HAP-1 (cell line): Measurements from ENCODE around the gene SORCS3.

Experiments
- DNase-seq, 2 experiments: peaks; one replicate each; pipeline ENCODE4 v3.0.0-alpha.2; 2016 to 2020; ENCODE audit warnings: low spot score in 2 of 2
- H3K27me3 ChIP-seq: fragments of 250-450 bp; sonication (Bioruptor Pico); 2 replicates; pipeline ENCODE4 v1.5.1; 2020; ENCODE audit warnings: low read depth, mild to moderate bottlenecking, moderate library complexity
- H3K36me3 ChIP-seq: fragments of 250-450 bp; sonication (Bioruptor Pico); replicated peaks from 2 replicates; pipeline ENCODE4 v1.5.1; 2020; ENCODE audit warnings: mild to moderate bottlenecking
- H3K4me1 ChIP-seq: fragments of 250-450 bp; sonication (Bioruptor Pico); 2 replicates; pipeline ENCODE4 v1.5.1; 2020; ENCODE audit warnings: mild to moderate bottlenecking
- H3K4me3 ChIP-seq: fragments of 250-450 bp; sonication (Bioruptor Pico); 2 replicates; pipeline ENCODE4 v1.5.1; 2020; ENCODE audit warnings: mild to moderate bottlenecking, moderate library complexity
- H3K9me3 ChIP-seq: fragments of 250-450 bp; sonication (Bioruptor Pico); 2 replicates; pipeline ENCODE4 v1.5.1; 2020; ENCODE audit warnings: mild to moderate bottlenecking, moderate library complexity
- in situ Hi-C: fragments of 300-500 bp; cut with MboI; formaldehyde crosslinking; loops from 3 replicates; pipeline ENCODE4 v1.14.3; 2020; ENCODE audit warnings: low sequenced_read_pairs, inconsistent platforms, mixed read lengths

SORCS3 gene

GRCh38 chr10:104922810-104923209, 281.7 kb downstream of the SORCS3 start:
- no peak for DNase-seq
- no peaks in the 10 kb centered on the region for H3K4me1 ChIP-seq
- in situ Hi-C loops: no loop called here
- H3K36me3 ChIP-seq: no peaks in the 10 kb centered on the region
- H3K27me3 ChIP-seq: no peaks in the 10 kb centered on the region
- no peak overlapping the region for H3K4me3 ChIP-seq
- no peaks in the 10 kb centered on the region for H3K9me3 ChIP-seq

- Histone ChIP-seq H3K4me3 (no peak overlapping the region), H3K36me3 (no peaks in the 10 kb centered on the region), H3K9me3 (no peaks in the 10 kb centered on the region), H3K4me1 (no peaks in the 10 kb centered on the region), H3K27me3 (no peaks in the 10 kb centered on the region)
- in situ Hi-C loops: no loop called here
- DNase-seq: no peak
These were observed 282.4 kb downstream of the SORCS3 start for GRCh38 chr10:104923501-104923900.

GRCh38 chr10:104924101-104924795, 283.2 kb downstream of the SORCS3 start:
- in situ Hi-C loops: no loop called here

GRCh38 chr10:104925232-104925851, 284.3 kb downstream of the SORCS3 start:
- DNase-seq: peak; percentile 30 to 63
- Histone ChIP-seq H3K27me3 (no peaks in the 10 kb centered on the region), H3K4me3 (no peak overlapping the region), H3K9me3 (no peaks in the 10 kb centered on the region), H3K36me3 (no peaks in the 10 kb centered on the region), H3K4me1 (no peaks in the 10 kb centered on the region)
- in situ Hi-C loops: no loop called here

More at GRCh38 chr10:104924101-104924795, 283.2 kb downstream of the SORCS3 start:
- no peaks in the 10 kb centered on the region for H3K9me3 ChIP-seq
- H3K36me3 ChIP-seq: no peaks in the 10 kb centered on the region
- H3K4me3 ChIP-seq: no peak overlapping the region
- no peaks in the 10 kb centered on the region for H3K4me1 ChIP-seq
- H3K27me3 ChIP-seq: no peaks in the 10 kb centered on the region
- DNase-seq: no peak

GRCh38 chr10:104928734-104929133, 287.6 kb downstream of the SORCS3 start:
- no peak for DNase-seq
- in situ Hi-C loops: no loop called here
- Histone ChIP-seq H3K36me3 (no peaks in the 10 kb centered on the region), H3K9me3 (no peaks in the 10 kb centered on the region), H3K4me1 (no peaks in the 10 kb centered on the region), H3K27me3 (no peaks in the 10 kb centered on the region), H3K4me3 (no peak overlapping the region)

- Histone ChIP-seq H3K4me3 (no peak overlapping the region), H3K36me3 (no peaks in the 10 kb centered on the region), H3K9me3 (no peaks in the 10 kb centered on the region), H3K27me3 (no peaks in the 10 kb centered on the region), H3K4me1 (no peaks in the 10 kb centered on the region)
- in situ Hi-C loops: no loop called here
- no peak for DNase-seq
These were observed 290.6 kb downstream of the SORCS3 start for GRCh38 chr10:104931612-104932134.

GRCh38 chr10:104935656-104936055, 294.6 kb downstream of the SORCS3 start:
- H3K9me3 ChIP-seq: no peaks in the 10 kb centered on the region
- no peaks in the 10 kb centered on the region for H3K36me3 ChIP-seq
- in situ Hi-C loops: no loop called here
- H3K27me3 ChIP-seq: no peaks in the 10 kb centered on the region
- no peak overlapping the region for H3K4me3 ChIP-seq
- no peak for DNase-seq
- no peaks in the 10 kb centered on the region for H3K4me1 ChIP-seq

GRCh38 chr10:104937567-104937966, 296.5 kb downstream of the SORCS3 start:
- Histone ChIP-seq H3K36me3 (no peaks in the 10 kb centered on the region), H3K4me1 (no peaks in the 10 kb centered on the region), H3K27me3 (no peaks in the 10 kb centered on the region), H3K4me3 (no peak overlapping the region), H3K9me3 (no peaks in the 10 kb centered on the region)
- DNase-seq: no peak
- in situ Hi-C loops: no loop called here

- no peak overlapping the region for H3K4me3 ChIP-seq
- H3K4me1 ChIP-seq: no peaks in the 10 kb centered on the region
- H3K9me3 ChIP-seq: no peaks in the 10 kb centered on the region
- no peaks in the 10 kb centered on the region for H3K36me3 ChIP-seq
- no peak for DNase-seq
- in situ Hi-C loops: no loop called here
- H3K27me3 ChIP-seq: no peaks in the 10 kb centered on the region
These were observed 296.9 kb downstream of the SORCS3 start for GRCh38 chr10:104938031-104938430.

GRCh38 chr10:104941662-104942061, 300.6 kb downstream of the SORCS3 start:
- H3K4me1 ChIP-seq: no peaks in the 10 kb centered on the region

GRCh38 chr10:104947314-104947713, 306.2 kb downstream of the SORCS3 start:
- Histone ChIP-seq H3K9me3 (no peaks in the 10 kb centered on the region), H3K4me1 (no peaks in the 10 kb centered on the region), H3K27me3 (no peaks in the 10 kb centered on the region), H3K4me3 (no peak overlapping the region), H3K36me3 (no peaks in the 10 kb centered on the region)
- in situ Hi-C loops: no loop called here
- DNase-seq: no peak

More at GRCh38 chr10:104941662-104942061, 300.6 kb downstream of the SORCS3 start:
- H3K4me3 ChIP-seq: no peak overlapping the region
- no peak for DNase-seq
- in situ Hi-C loops: no loop called here
- no peaks in the 10 kb centered on the region for H3K27me3 ChIP-seq
- no peaks in the 10 kb centered on the region for H3K36me3 ChIP-seq
- no peaks in the 10 kb centered on the region for H3K9me3 ChIP-seq

- Histone ChIP-seq H3K4me1 (no peaks in the 10 kb centered on the region), H3K36me3 (no peaks in the 10 kb centered on the region), H3K4me3 (no peak overlapping the region), H3K9me3 (no peaks in the 10 kb centered on the region), H3K27me3 (no peaks in the 10 kb centered on the region)
- no peak for DNase-seq
- in situ Hi-C loops: no loop called here
These were observed 316.2 kb downstream of the SORCS3 start for GRCh38 chr10:104957178-104957841.

GRCh38 chr10:104966563-104967297, 325.6 kb downstream of the SORCS3 start:
- Histone ChIP-seq H3K9me3 (no peaks in the 10 kb centered on the region), H3K4me1 (no peaks in the 10 kb centered on the region), H3K4me3 (no peak overlapping the region), H3K36me3 (no peaks in the 10 kb centered on the region), H3K27me3 (no peaks in the 10 kb centered on the region)
- no peak for DNase-seq
- in situ Hi-C loops: no loop called here
